GM18508 (cell line): ENCODE results near the gene PGGHG.
"Not testable (repeated sequence)": the region's sequence is repeated elsewhere in the genome, so short reads cannot be mapped to it uniquely, and the experiment has no call there.

Source experiments
- ATAC-seq: cut with Tn5 transposase; IDR thresholded peaks from one replicate; pipeline ENCODE4 v1.9.1; 2021; ENCODE audit warnings: moderate number of reproducible peaks; ENCODE audit not compliant: insufficient read depth, unreplicated experiment

PGGHG gene

GRCh38 chr11:296171-297050 lies 7.5 kb downstream of the PGGHG start:
- no peak for ATAC-seq

GRCh38 chr11:297051-297585 lies 8.2 kb downstream of the PGGHG start:
- no peak for ATAC-seq

- no peak for ATAC-seq
Observed at GRCh38 chr11:297586-298405, 8.9 kb downstream of the PGGHG start.

- no peak for ATAC-seq
Observed at GRCh38 chr11:298406-299065, 9.6 kb downstream of the PGGHG start.

GRCh38 chr11:299081-299891 lies 10.4 kb downstream of the PGGHG start, which contains the start of gene IFITM5:
Gene IFITM5 (minus strand): TSS chr11:299526. CDS start chr11:299490, 36 bp downstream.
- no peak for ATAC-seq

- ATAC-seq, result no peak
Observed at GRCh38 chr11:299951-300735, 11.2 kb downstream of the PGGHG start.

GRCh38 chr11:303363-303762 lies 14.4 kb downstream of the PGGHG start:
- ATAC-seq, result no peak

GRCh38 chr11:304061-304506 lies 15.2 kb downstream of the PGGHG start:
- no peak for ATAC-seq

- no peak for ATAC-seq
Observed at GRCh38 chr11:304915-305843, 16.3 kb downstream of the PGGHG start.

GRCh38 chr11:305844-306211 lies 16.9 kb downstream of the PGGHG start:
- ATAC-seq, result no peak

- no peak for ATAC-seq
Observed at GRCh38 chr11:306645-307371, 17.9 kb downstream of the PGGHG start.

GRCh38 chr11:307766-308708 lies 19.1 kb downstream of the PGGHG start, which contains the start of gene IFITM2:
Gene IFITM2 (plus strand): TSS chr11:307816. CDS start chr11:308193, 377 bp downstream.
- not testable (repeated sequence) for ATAC-seq

- ATAC-seq, result not testable (repeated sequence)
Observed at GRCh38 chr11:308740-309665, 20.1 kb downstream of the PGGHG start.

- ATAC-seq, result not testable (repeated sequence)
Observed at GRCh38 chr11:309979-310572, 21.1 kb downstream of the PGGHG start.
